Mucosa of descending colon (tissue), 3 donors: ENCODE measurements around the gene ATF3. TPM values are rescaled to one million over a fixed set of nuclear protein-coding genes. Genes with fewer than 3 reads are reported as not detected.
"Not testable (repeated sequence)": the region's sequence is repeated elsewhere in the genome, so short reads cannot be mapped to it uniquely, and the experiment has no call there.

ENCODE experiments used
- ATAC-seq: fragments of 200-7000 bp; cut with Tn5 transposase; one replicate; pipeline ENCODE4 v1.9.1; 2020; ENCODE audit warnings: mild to moderate bottlenecking, moderate library complexity
- DNase-seq, 3 donors: peaks; one replicate each; pipeline ENCODE4 v3.0.0-alpha.2; 2020
- H3K36me3 ChIP-seq: fragments of 200-600 bp; one replicate; pipeline ENCODE4 v1.8.0; 2021; ENCODE audit warnings: low read depth, mild to moderate bottlenecking
- H3K4me1 ChIP-seq: fragments of 200-600 bp; one replicate; pipeline ENCODE4 v1.8.0; 2021; ENCODE audit warnings: low read depth, mild to moderate bottlenecking
- H3K4me3 ChIP-seq: fragments of 200-600 bp; one replicate; pipeline ENCODE4 v1.8.0; 2021; ENCODE audit warnings: mild to moderate bottlenecking
- H3K9me3 ChIP-seq: fragments of 200-600 bp; one replicate; pipeline ENCODE4 v1.8.0; 2021; ENCODE audit warnings: mild to moderate bottlenecking
- CTCF ChIP-seq: fragments of 200-600 bp; IDR thresholded peaks from one replicate; pipeline ENCODE4 v1.8.0; 2022; ENCODE audit warnings: antibody characterized with exemption, mild to moderate bottlenecking
- intact Hi-C, 2 donors: fragments of 100-400 bp; cut with DNase I in 1 of 2; cut with micrococcal nuclease in 1 of 2; formaldehyde crosslinking; loops; one replicate each; pipeline versions ENCODE4 v1.11.0 to v1.11.1; 2022; cut with DNase I, micrococcal nuclease
- total RNA-seq, 3 donors: library from RNA; stranded (reverse); fragmentation: NEBNext Ultra II Directional in 2 of 3; extraction: Animal tissue kit (Norgen Biotek cat#: 25700) in 2 of 3; gene quantifications; one replicate each; pipeline versions ENCODE4 v1.2.1 to v1.2.4, GENCODE V29; 2021 to 2023
- donor health status: DM: no; HTN: no; CAD: no; lungs with moderate emphysema.
- donor health status: DM: no; HTN: no; CAD: no.
- donor health status: DM: no; HTN: yes; CAD: no.

Gene ATF3
- total RNA-seq, 3 donors from 2014 or later: 20.2 to 121 (median 42.0) TPM

GRCh38 chr1:212652609-212653008 lies 44.0 kb downstream of the ATF3 start:
- no peaks in the 10 kb centered on the region for H3K9me3 ChIP-seq
- ATAC-seq (no peak), DNase-seq (no peak)
- intact Hi-C loops: no loop called here
- H3K36me3 ChIP-seq: no peaks in the 10 kb centered on the region
- no peak for TF ChIP-seq CTCF
- no peak overlapping the region for H3K4me3 ChIP-seq
- no peaks in the 10 kb centered on the region for H3K4me1 ChIP-seq

- Histone ChIP-seq H3K4me3 (no peak overlapping the region), H3K4me1 (no peaks in the 10 kb centered on the region), H3K36me3 (no peaks in the 10 kb centered on the region), H3K9me3 (no peaks in the 10 kb centered on the region)
- DNase-seq (no peak), ATAC-seq (no peak)
- no peak for TF ChIP-seq CTCF
- intact Hi-C loops: no loop called here
These were observed 47.3 kb downstream of the ATF3 start for GRCh38 chr1:212655668-212656440.

GRCh38 chr1:212656730-212657129 lies 48.2 kb downstream of the ATF3 start:
- Histone ChIP-seq H3K4me3 (no peak overlapping the region), H3K9me3 (no peaks in the 10 kb centered on the region), H3K4me1 (no peaks in the 10 kb centered on the region), H3K36me3 (no peaks in the 10 kb centered on the region)
- intact Hi-C loops: no loop called here
- no peak for TF ChIP-seq CTCF
- no peak for DNase-seq
- ATAC-seq: no peak

GRCh38 chr1:212658250-212658649 lies 49.7 kb downstream of the ATF3 start:
- H3K36me3 ChIP-seq, DNase-seq, intact Hi-C loops, ATAC-seq, H3K9me3 ChIP-seq, H3K4me3 ChIP-seq, H3K4me1 ChIP-seq: not testable (repeated sequence)

- intact Hi-C loops: no loop called here
- DNase-seq: no peak
- Histone ChIP-seq H3K4me1 (peaks cover 3% of the 10 kb centered on the region), H3K9me3 (no peaks in the 10 kb centered on the region), H3K4me3 (no peak overlapping the region), H3K36me3 (no peaks in the 10 kb centered on the region)
- no peak for ATAC-seq
- TF ChIP-seq CTCF: no peak
These were observed 56.0 kb downstream of the ATF3 start for GRCh38 chr1:212664409-212665199.
